ENCODE data around the gene OLFM1. TPM values are rescaled to one million over a fixed set of nuclear protein-coding genes. Genes with fewer than 3 reads are reported as not detected.

Gene OLFM1
- polyA plus RNA-seq, 4 donors = 1.4 to 36.5 (median 3.2) TPM; not detected in 1

DNA sequence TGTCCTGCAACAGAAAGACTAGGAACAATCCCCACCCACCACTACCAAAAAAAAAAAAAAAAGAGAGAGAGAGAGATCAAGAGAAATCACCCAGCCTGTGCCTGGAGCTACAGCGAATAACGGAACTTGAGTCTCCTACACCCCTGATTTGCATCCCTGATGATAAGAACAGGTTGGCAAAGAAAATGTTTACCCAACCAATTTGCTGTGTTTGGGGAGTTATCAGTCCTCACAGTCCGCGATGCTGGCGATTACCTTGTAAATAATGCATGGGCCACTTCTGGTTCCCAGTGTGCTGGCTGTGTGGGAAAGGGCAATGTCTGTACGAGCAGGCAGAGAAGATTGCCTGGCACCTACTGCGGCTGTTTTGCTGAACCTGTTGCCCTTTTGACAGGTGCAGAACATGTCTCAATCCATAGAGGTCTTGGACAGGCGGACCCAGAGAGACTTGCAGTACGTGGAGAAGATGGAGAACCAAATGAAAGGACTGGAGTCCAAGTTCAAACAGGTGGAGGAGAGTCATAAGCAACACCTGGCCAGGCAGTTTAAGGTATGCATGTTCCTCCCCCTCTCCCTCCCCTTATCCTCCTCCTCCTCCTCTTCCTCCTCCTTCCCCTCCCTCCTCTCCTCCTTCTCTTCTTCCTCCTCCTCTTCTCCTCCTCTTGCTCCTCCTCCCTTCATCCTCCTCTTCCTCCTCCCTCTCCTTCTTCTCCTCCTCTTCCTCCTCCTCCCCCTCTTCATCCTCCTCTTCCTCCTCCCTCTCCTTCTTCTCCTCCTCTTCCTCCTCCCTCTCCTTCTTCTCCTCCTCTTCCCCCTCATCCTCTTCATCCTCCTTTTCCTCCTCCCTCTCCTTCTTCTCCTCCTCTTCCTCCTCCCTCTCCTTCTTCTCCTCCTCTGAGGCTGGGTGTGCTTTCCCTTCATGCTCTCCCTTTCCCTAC is 8.3 kb downstream of the OLFM1 start:
- 15 to 51% (median 31%) methylated on average over 9 of the region's 9 CpGs for WGBS, 3 donors
- Histone ChIP-seq H3K9me3 (ENCODE audit: control insufficient read depth in 2 of 2, insufficient read depth in 1 of 2, low read depth in 1 of 2, low read length in 1 of 2) (no peaks in the 10 kb centered on the region), H3K4me3 (ENCODE audit: low read depth in 1 of 3, low read length in 3 of 3) (no peak overlapping the region), H3K27me3 (ENCODE audit: control insufficient read depth in 3 of 3, insufficient read depth in 3 of 3, low read length in 3 of 3) (peaks cover 0 to 1% (median 0%) of the 10 kb centered on the region in 3 donors), H3K4me1 (ENCODE audit: control insufficient read depth in 3 of 3, insufficient read depth in 2 of 3, low read depth in 1 of 3, low read length in 2 of 3) (no peaks in the 10 kb centered on the region), H3K36me3 (ENCODE audit: control insufficient read depth in 3 of 3, insufficient read depth in 2 of 3, low read depth in 1 of 3, low read length in 3 of 3) (no peaks in the 10 kb centered on the region), H3K27ac (ENCODE audit: low read depth in 1 of 3, low read length in 2 of 3) (no peak overlapping the region)
- FAIRE-seq (no peak), DNase-seq (no peak)

DNA sequence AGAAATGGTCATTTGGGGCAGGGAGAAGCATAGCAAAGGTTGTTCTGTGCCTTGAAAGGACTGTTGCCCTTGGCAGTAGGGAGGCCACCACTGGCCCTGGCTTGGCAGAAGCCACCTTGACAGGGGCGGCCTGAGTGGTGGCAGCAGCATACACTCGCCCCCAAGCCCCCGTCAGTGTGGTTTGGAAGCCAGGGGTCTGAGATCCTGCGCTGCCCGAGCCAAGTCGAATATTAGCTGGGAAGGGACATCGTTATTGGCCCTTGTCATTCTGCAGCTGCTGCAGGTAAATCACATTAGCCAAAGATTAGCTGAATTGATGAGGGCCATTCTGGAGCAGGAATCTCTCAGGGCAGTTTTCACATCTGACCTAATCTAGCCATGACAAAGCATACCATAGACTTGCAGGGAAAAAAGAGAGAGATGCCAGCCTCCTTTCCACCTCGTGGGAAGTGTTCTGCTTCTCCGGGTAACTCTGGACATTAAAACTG is 9.0 kb downstream of the OLFM1 start:
- Histone ChIP-seq H3K4me3 (ENCODE audit: low read depth in 1 of 3, low read length in 3 of 3) (no peak overlapping the region), H3K4me1 (ENCODE audit: control insufficient read depth in 3 of 3, insufficient read depth in 2 of 3, low read depth in 1 of 3, low read length in 2 of 3) (no peaks in the 10 kb centered on the region), H3K36me3 (ENCODE audit: control insufficient read depth in 3 of 3, insufficient read depth in 2 of 3, low read depth in 1 of 3, low read length in 3 of 3) (no peaks in the 10 kb centered on the region), H3K9me3 (ENCODE audit: control insufficient read depth in 2 of 2, insufficient read depth in 1 of 2, low read depth in 1 of 2, low read length in 1 of 2) (no peaks in the 10 kb centered on the region), H3K27me3 (ENCODE audit: control insufficient read depth in 3 of 3, insufficient read depth in 3 of 3, low read length in 3 of 3) (no peaks in the 10 kb centered on the region), H3K27ac (ENCODE audit: low read depth in 1 of 3, low read length in 2 of 3) (no peak overlapping the region)
- FAIRE-seq (no peak), DNase-seq (no peak)
- 71 to 86% (median 84%) methylated on average over 9 of the region's 9 CpGs for WGBS, 3 donors

DNA sequence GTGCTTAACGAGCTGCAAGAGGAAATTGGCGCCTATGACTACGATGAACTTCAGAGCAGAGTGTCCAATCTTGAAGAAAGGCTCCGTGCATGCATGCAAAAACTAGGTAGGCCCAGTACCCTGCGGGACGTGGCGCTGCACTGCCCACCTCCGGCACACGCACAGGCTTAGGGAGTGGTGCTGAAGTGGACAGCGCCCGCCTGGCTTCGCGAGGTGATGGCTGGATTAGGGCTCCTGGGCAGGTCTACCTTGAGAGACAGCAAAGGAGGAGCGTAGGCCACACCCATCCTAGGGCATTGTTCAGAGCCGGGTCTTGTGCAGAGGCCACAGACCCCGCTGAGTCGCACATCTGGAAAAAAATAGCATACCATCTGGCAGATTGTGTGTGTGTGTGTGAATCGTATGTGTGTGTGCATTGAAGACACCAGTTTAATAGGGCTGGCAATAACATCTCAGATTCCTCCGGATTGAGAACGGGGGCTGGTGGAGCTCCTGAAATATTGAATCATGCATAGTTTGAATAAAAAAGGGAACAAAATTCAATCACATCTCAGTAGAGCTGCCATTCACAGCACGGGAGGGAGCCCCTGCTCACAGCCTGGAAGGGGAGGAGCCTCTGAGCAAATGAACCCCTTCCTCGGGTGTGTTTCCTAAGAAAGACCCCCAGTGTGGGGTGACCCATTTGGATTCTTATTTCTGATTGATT is 11.1 kb downstream of the OLFM1 start:
- Histone ChIP-seq H3K27ac (ENCODE audit: low read depth in 1 of 3, low read length in 2 of 3) (no peak overlapping the region), H3K4me1 (ENCODE audit: control insufficient read depth in 3 of 3, insufficient read depth in 2 of 3, low read depth in 1 of 3, low read length in 2 of 3) (no peaks in the 10 kb centered on the region), H3K27me3 (ENCODE audit: control insufficient read depth in 3 of 3, insufficient read depth in 3 of 3, low read length in 3 of 3) (no peaks in the 10 kb centered on the region), H3K9me3 (ENCODE audit: control insufficient read depth in 2 of 2, insufficient read depth in 1 of 2, low read depth in 1 of 2, low read length in 1 of 2) (no peaks in the 10 kb centered on the region), H3K4me3 (ENCODE audit: low read depth in 1 of 3, low read length in 3 of 3) (no peak overlapping the region), H3K36me3 (ENCODE audit: control insufficient read depth in 3 of 3, insufficient read depth in 2 of 3, low read depth in 1 of 3, low read length in 3 of 3) (no peaks in the 10 kb centered on the region)
- WGBS, 3 donors = 39 to 50% (median 47%) methylated on average over 22 of the region's 22 CpGs
- FAIRE-seq = no peak
- DNase-seq = peak in 1 of 2 donors; percentile 52

DNA sequence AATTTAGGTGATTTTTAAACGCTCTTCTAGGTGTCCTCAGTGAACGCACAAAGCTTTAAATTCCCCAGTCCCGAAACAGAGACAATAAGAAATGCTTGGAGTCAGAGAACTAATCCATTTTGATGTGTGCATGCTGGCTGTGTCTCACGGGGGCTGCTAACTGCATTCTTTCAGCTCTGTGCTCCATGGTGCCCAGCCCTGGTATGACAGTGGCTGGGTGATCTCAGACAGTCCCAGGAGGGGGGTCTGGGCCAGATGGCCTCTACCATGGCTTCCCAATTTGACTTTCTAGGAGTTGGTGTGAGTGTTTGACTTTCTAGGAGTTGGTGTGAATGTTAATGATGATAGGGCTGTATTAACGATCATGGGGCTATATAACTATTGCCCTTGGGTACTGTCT is 12.1 kb downstream of the OLFM1 start:
- H3K36me3 ChIP-seq (ENCODE audit: control insufficient read depth in 3 of 3, insufficient read depth in 2 of 3, low read depth in 1 of 3, low read length in 3 of 3) = no peaks in the 10 kb centered on the region
- H3K4me1 ChIP-seq (ENCODE audit: control insufficient read depth in 3 of 3, insufficient read depth in 2 of 3, low read depth in 1 of 3, low read length in 2 of 3) = no peaks in the 10 kb centered on the region
- H3K9me3 ChIP-seq (ENCODE audit: control insufficient read depth in 2 of 2, insufficient read depth in 1 of 2, low read depth in 1 of 2, low read length in 1 of 2) = no peaks in the 10 kb centered on the region
- no peaks in the 10 kb centered on the region for H3K27me3 ChIP-seq (ENCODE audit: control insufficient read depth in 3 of 3, insufficient read depth in 3 of 3, low read length in 3 of 3)
- FAIRE-seq (no peak), DNase-seq (no peak)
- 81 to 88% (median 82%) methylated on average over 5 of the region's 5 CpGs for WGBS, 3 donors
- H3K4me3 ChIP-seq (ENCODE audit: low read depth in 1 of 3, low read length in 3 of 3) = no peak overlapping the region
- no peak overlapping the region for H3K27ac ChIP-seq (ENCODE audit: low read depth in 1 of 3, low read length in 2 of 3)

DNA sequence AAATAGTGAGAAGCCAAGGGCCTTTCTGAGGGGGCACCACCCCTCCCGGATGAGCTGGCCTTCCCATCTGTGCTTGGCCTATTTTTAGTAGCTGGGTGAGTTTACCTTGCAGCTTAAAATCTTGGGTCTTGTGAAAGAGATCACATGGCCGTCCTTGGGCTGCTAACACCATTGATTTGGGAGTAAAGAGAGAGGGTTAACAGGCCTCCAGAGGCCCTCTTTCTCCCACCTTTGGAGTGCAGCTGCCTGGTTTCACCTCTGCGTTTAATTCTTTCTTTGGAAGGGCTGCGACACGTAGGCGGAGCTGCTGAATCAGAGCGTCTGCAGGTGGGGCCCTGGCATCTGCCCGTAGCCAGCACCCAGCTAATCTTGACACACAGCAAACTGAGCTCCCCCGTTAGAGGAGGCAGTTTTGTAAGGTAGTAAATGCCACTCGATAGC is 12.8 kb downstream of the OLFM1 start:
- FAIRE-seq (no peak), DNase-seq (no peak)
- Histone ChIP-seq H3K9me3 (ENCODE audit: control insufficient read depth in 2 of 2, insufficient read depth in 1 of 2, low read depth in 1 of 2, low read length in 1 of 2) (no peaks in the 10 kb centered on the region), H3K27me3 (ENCODE audit: control insufficient read depth in 3 of 3, insufficient read depth in 3 of 3, low read length in 3 of 3) (peaks cover 0 to 2% (median 0%) of the 10 kb centered on the region in 3 donors), H3K27ac (ENCODE audit: low read depth in 1 of 3, low read length in 2 of 3) (no peak overlapping the region), H3K36me3 (ENCODE audit: control insufficient read depth in 3 of 3, insufficient read depth in 2 of 3, low read depth in 1 of 3, low read length in 3 of 3) (no peaks in the 10 kb centered on the region), H3K4me3 (ENCODE audit: low read depth in 1 of 3, low read length in 3 of 3) (no peak overlapping the region), H3K4me1 (ENCODE audit: control insufficient read depth in 3 of 3, insufficient read depth in 2 of 3, low read depth in 1 of 3, low read length in 2 of 3) (no peaks in the 10 kb centered on the region)
- WGBS, 3 donors = 35 to 49% (median 42%) methylated on average over 10 of the region's 10 CpGs

- Histone ChIP-seq H3K27me3 (ENCODE audit: control insufficient read depth in 3 of 3, insufficient read depth in 3 of 3, low read length in 3 of 3) (peaks cover 0 to 2% (median 0%) of the 10 kb centered on the region in 3 donors), H3K27ac (ENCODE audit: low read depth in 1 of 3, low read length in 2 of 3) (no peak overlapping the region), H3K36me3 (ENCODE audit: control insufficient read depth in 3 of 3, insufficient read depth in 2 of 3, low read depth in 1 of 3, low read length in 3 of 3) (no peaks in the 10 kb centered on the region), H3K9me3 (ENCODE audit: control insufficient read depth in 2 of 2, insufficient read depth in 1 of 2, low read depth in 1 of 2, low read length in 1 of 2) (no peaks in the 10 kb centered on the region), H3K4me1 (ENCODE audit: control insufficient read depth in 3 of 3, insufficient read depth in 2 of 3, low read depth in 1 of 3, low read length in 2 of 3) (no peaks in the 10 kb centered on the region), H3K4me3 (ENCODE audit: low read depth in 1 of 3, low read length in 3 of 3) (no peak overlapping the region)
- FAIRE-seq = no peak
- DNase-seq = no peak
- WGBS, 3 donors = 75 to 84% (median 79%) methylated on average over 10 of the region's 10 CpGs
Observed at GRCh38 chr9:135100725-135101410, 13.4 kb downstream of the OLFM1 start.

- no peaks in the 10 kb centered on the region for H3K36me3 ChIP-seq (ENCODE audit: control insufficient read depth in 3 of 3, insufficient read depth in 2 of 3, low read depth in 1 of 3, low read length in 3 of 3)
- H3K9me3 ChIP-seq (ENCODE audit: control insufficient read depth in 2 of 2, insufficient read depth in 1 of 2, low read depth in 1 of 2, low read length in 1 of 2) = no peaks in the 10 kb centered on the region
- no peak overlapping the region for H3K4me3 ChIP-seq (ENCODE audit: low read depth in 1 of 3, low read length in 3 of 3)
- no peak for FAIRE-seq
- H3K27ac ChIP-seq (ENCODE audit: low read depth in 1 of 3, low read length in 2 of 3) = no peak overlapping the region
- 68 to 78% (median 76%) methylated on average over 11 of the region's 11 CpGs for WGBS, 3 donors
- DNase-seq = no peak
- no peaks in the 10 kb centered on the region for H3K4me1 ChIP-seq (ENCODE audit: control insufficient read depth in 3 of 3, insufficient read depth in 2 of 3, low read depth in 1 of 3, low read length in 2 of 3)
- peaks cover 0 to 2% (median 0%) of the 10 kb centered on the region in 3 donors for H3K27me3 ChIP-seq (ENCODE audit: control insufficient read depth in 3 of 3, insufficient read depth in 3 of 3, low read length in 3 of 3)
Observed at GRCh38 chr9:135101486-135101885, 14.0 kb downstream of the OLFM1 start.

GRCh38 chr9:135101926-135102325 is 14.5 kb downstream of the OLFM1 start:
- no peaks in the 10 kb centered on the region for H3K36me3 ChIP-seq (ENCODE audit: control insufficient read depth in 3 of 3, insufficient read depth in 2 of 3, low read depth in 1 of 3, low read length in 3 of 3)
- H3K4me1 ChIP-seq (ENCODE audit: control insufficient read depth in 3 of 3, insufficient read depth in 2 of 3, low read depth in 1 of 3, low read length in 2 of 3) = no peaks in the 10 kb centered on the region
- DNase-seq (no peak), FAIRE-seq (no peak)
- 73 to 85% (median 82%) methylated on average over 8 of the region's 8 CpGs for WGBS, 3 donors
- H3K4me3 ChIP-seq (ENCODE audit: low read depth in 1 of 3, low read length in 3 of 3) = no peak overlapping the region
- no peak overlapping the region for H3K27ac ChIP-seq (ENCODE audit: low read depth in 1 of 3, low read length in 2 of 3)
- H3K27me3 ChIP-seq (ENCODE audit: control insufficient read depth in 3 of 3, insufficient read depth in 3 of 3, low read length in 3 of 3) = peaks cover 0 to 2% (median 0%) of the 10 kb centered on the region in 3 donors
- H3K9me3 ChIP-seq (ENCODE audit: control insufficient read depth in 2 of 2, insufficient read depth in 1 of 2, low read depth in 1 of 2, low read length in 1 of 2) = no peaks in the 10 kb centered on the region
